ENCODE measurements around the gene ITSN1. TPM values are rescaled to one million over a fixed set of nuclear protein-coding genes. Genes with fewer than 3 reads are reported as not detected.

ITSN1 gene
- total RNA-seq, 2 donors from 2014 or later: 2.5 to 2.9 TPM

- Mint-ChIP-seq H3K36me3 (ENCODE audit: low read depth) (no peaks in the 10 kb centered on the region), H3K27ac (no peak overlapping the region), H3K4me3 (no peak overlapping the region), H3K27me3 (no peaks in the 10 kb centered on the region), H3K4me1 (no peaks in the 10 kb centered on the region)
- no peak for DNase-seq
- ATAC-seq: no peak
- no peaks in the 10 kb centered on the region for H3K9me3 ChIP-seq (ENCODE audit: control insufficient read depth, low read length, poor library complexity, severe bottlenecking)
These were observed 118.5 kb downstream of the ITSN1 start for GRCh38 chr21:33760641-33761440.

GRCh38 chr21:33761441-33762036 lies 119.2 kb downstream of the ITSN1 start:
- H3K27ac Mint-ChIP-seq: no peak overlapping the region
- H3K9me3 ChIP-seq (ENCODE audit: control insufficient read depth, low read length, poor library complexity, severe bottlenecking): no peaks in the 10 kb centered on the region

GRCh38 chr21:33762803-33763581 lies 120.7 kb downstream of the ITSN1 start:
- DNase-seq: no peak
- Mint-ChIP-seq H3K4me1 (no peaks in the 10 kb centered on the region), H3K36me3 (ENCODE audit: low read depth) (peaks cover 2% of the 10 kb centered on the region), H3K27me3 (no peaks in the 10 kb centered on the region), H3K4me3 (no peak overlapping the region), H3K27ac (no peak overlapping the region)
- H3K9me3 ChIP-seq (ENCODE audit: control insufficient read depth, low read length, poor library complexity, severe bottlenecking): no peaks in the 10 kb centered on the region
- ATAC-seq: no peak

More at GRCh38 chr21:33761441-33762036, 119.2 kb downstream of the ITSN1 start:
- no peak for ATAC-seq
- Mint-ChIP-seq H3K4me1 (no peaks in the 10 kb centered on the region), H3K27me3 (no peaks in the 10 kb centered on the region), H3K36me3 (ENCODE audit: low read depth) (peaks cover 2% of the 10 kb centered on the region), H3K4me3 (no peak overlapping the region)
- no peak for DNase-seq

GRCh38 chr21:33763582-33763899 lies 121.2 kb downstream of the ITSN1 start:
- Mint-ChIP-seq H3K27ac (no peak overlapping the region), H3K4me1 (no peaks in the 10 kb centered on the region), H3K4me3 (no peak overlapping the region), H3K36me3 (ENCODE audit: low read depth) (peaks cover 2% of the 10 kb centered on the region), H3K27me3 (no peaks in the 10 kb centered on the region)
- no peaks in the 10 kb centered on the region for H3K9me3 ChIP-seq (ENCODE audit: control insufficient read depth, low read length, poor library complexity, severe bottlenecking)
- ATAC-seq (no peak), DNase-seq (no peak)

- H3K4me3 Mint-ChIP-seq: no peak overlapping the region
These were observed 124.9 kb downstream of the ITSN1 start for GRCh38 chr21:33767236-33767635.

GRCh38 chr21:33767960-33768359 lies 125.7 kb downstream of the ITSN1 start:
- no peak overlapping the region for H3K27ac Mint-ChIP-seq
- no peak overlapping the region for H3K4me3 Mint-ChIP-seq
- H3K36me3 Mint-ChIP-seq (ENCODE audit: low read depth): peaks cover 13% of the 10 kb centered on the region
- no peaks in the 10 kb centered on the region for H3K27me3 Mint-ChIP-seq
- no peaks in the 10 kb centered on the region for H3K9me3 ChIP-seq (ENCODE audit: control insufficient read depth, low read length, poor library complexity, severe bottlenecking)
- ATAC-seq (no peak), DNase-seq (no peak)
- no peaks in the 10 kb centered on the region for H3K4me1 Mint-ChIP-seq

More at GRCh38 chr21:33767236-33767635, 124.9 kb downstream of the ITSN1 start:
- Mint-ChIP-seq H3K4me1 (no peaks in the 10 kb centered on the region), H3K27me3 (no peaks in the 10 kb centered on the region), H3K27ac (no peak overlapping the region), H3K36me3 (ENCODE audit: low read depth) (peaks cover 13% of the 10 kb centered on the region)
- DNase-seq: no peak
- ATAC-seq: no peak
- no peaks in the 10 kb centered on the region for H3K9me3 ChIP-seq (ENCODE audit: control insufficient read depth, low read length, poor library complexity, severe bottlenecking)

- H3K4me1 Mint-ChIP-seq: no peaks in the 10 kb centered on the region
- no peak overlapping the region for H3K27ac Mint-ChIP-seq
- H3K36me3 Mint-ChIP-seq (ENCODE audit: low read depth): peaks cover 13% of the 10 kb centered on the region
- no peak overlapping the region for H3K4me3 Mint-ChIP-seq
- no peak for DNase-seq
- no peaks in the 10 kb centered on the region for H3K27me3 Mint-ChIP-seq
- no peaks in the 10 kb centered on the region for H3K9me3 ChIP-seq (ENCODE audit: control insufficient read depth, low read length, poor library complexity, severe bottlenecking)
- ATAC-seq: no peak
These were observed 126.8 kb downstream of the ITSN1 start for GRCh38 chr21:33769057-33769456.

- H3K4me3 Mint-ChIP-seq: no peak overlapping the region
- no peak for DNase-seq
- H3K36me3 Mint-ChIP-seq (ENCODE audit: low read depth): peaks cover 13% of the 10 kb centered on the region
- peaks cover 2% of the 10 kb centered on the region for H3K4me1 Mint-ChIP-seq
- H3K27me3 Mint-ChIP-seq: no peaks in the 10 kb centered on the region
- no peak for ATAC-seq
- no peak overlapping the region for H3K27ac Mint-ChIP-seq
- no peaks in the 10 kb centered on the region for H3K9me3 ChIP-seq (ENCODE audit: control insufficient read depth, low read length, poor library complexity, severe bottlenecking)
These were observed 128.2 kb downstream of the ITSN1 start for GRCh38 chr21:33770542-33770941.

- DNase-seq: no peak
- H3K4me3 Mint-ChIP-seq: no peak overlapping the region
- H3K4me1 Mint-ChIP-seq: peaks cover 2% of the 10 kb centered on the region
- peaks cover 11% of the 10 kb centered on the region for H3K36me3 Mint-ChIP-seq (ENCODE audit: low read depth)
- H3K27ac Mint-ChIP-seq: no peak overlapping the region
- H3K9me3 ChIP-seq (ENCODE audit: control insufficient read depth, low read length, poor library complexity, severe bottlenecking): no peaks in the 10 kb centered on the region
- no peaks in the 10 kb centered on the region for H3K27me3 Mint-ChIP-seq
- ATAC-seq: no peak
These were observed 129.7 kb downstream of the ITSN1 start for GRCh38 chr21:33771976-33772375.

GRCh38 chr21:33774551-33774950 lies 132.2 kb downstream of the ITSN1 start:
- no peaks in the 10 kb centered on the region for H3K27me3 Mint-ChIP-seq
- H3K36me3 Mint-ChIP-seq (ENCODE audit: low read depth): peaks cover 11% of the 10 kb centered on the region
- no peaks in the 10 kb centered on the region for H3K9me3 ChIP-seq (ENCODE audit: control insufficient read depth, low read length, poor library complexity, severe bottlenecking)
- DNase-seq (no peak), ATAC-seq (no peak)
- H3K27ac Mint-ChIP-seq: no peak overlapping the region
- peaks cover 2% of the 10 kb centered on the region for H3K4me1 Mint-ChIP-seq
- H3K4me3 Mint-ChIP-seq: no peak overlapping the region

GRCh38 chr21:33775100-33775828 lies 133.0 kb downstream of the ITSN1 start:
- peaks cover 2% of the 10 kb centered on the region for H3K4me1 Mint-ChIP-seq
- H3K27me3 Mint-ChIP-seq: no peaks in the 10 kb centered on the region

GRCh38 chr21:33780631-33781030 lies 138.3 kb downstream of the ITSN1 start:
- Mint-ChIP-seq H3K4me3 (no peak overlapping the region), H3K27me3 (no peaks in the 10 kb centered on the region), H3K36me3 (ENCODE audit: low read depth) (peaks cover 3% of the 10 kb centered on the region), H3K4me1 (no peaks in the 10 kb centered on the region), H3K27ac (no peak overlapping the region)
- no peak for ATAC-seq
- no peak for DNase-seq
- H3K9me3 ChIP-seq (ENCODE audit: control insufficient read depth, low read length, poor library complexity, severe bottlenecking): no peaks in the 10 kb centered on the region

More at GRCh38 chr21:33775100-33775828, 133.0 kb downstream of the ITSN1 start:
- no peak for ATAC-seq
- H3K9me3 ChIP-seq (ENCODE audit: control insufficient read depth, low read length, poor library complexity, severe bottlenecking): no peaks in the 10 kb centered on the region
- Mint-ChIP-seq H3K4me3 (no peak overlapping the region), H3K36me3 (ENCODE audit: low read depth) (peaks cover 11% of the 10 kb centered on the region), H3K27ac (no peak overlapping the region)
- DNase-seq: no peak

GRCh38 chr21:33781121-33781520 lies 138.8 kb downstream of the ITSN1 start:
- no peaks in the 10 kb centered on the region for H3K9me3 ChIP-seq (ENCODE audit: control insufficient read depth, low read length, poor library complexity, severe bottlenecking)
- Mint-ChIP-seq H3K36me3 (ENCODE audit: low read depth) (peaks cover 3% of the 10 kb centered on the region), H3K27ac (no peak overlapping the region), H3K4me3 (no peak overlapping the region), H3K27me3 (no peaks in the 10 kb centered on the region), H3K4me1 (no peaks in the 10 kb centered on the region)
- no peak for ATAC-seq
- DNase-seq: no peak

Measured in T-helper 17 cell (primary cell).